Astrocyte of the spinal cord (primary cell): ENCODE measurements around the gene IQGAP3.

Experiments used
- DNase-seq: peaks from one replicate; pipeline ENCODE4 v3.0.0; 2011; ENCODE audit warnings: low read depth, low spot score
- H3K4me3 ChIP-seq: 2 replicates; pipeline ENCODE4 v1.5.1; 2011; ENCODE audit warnings: low read depth, mild to moderate bottlenecking, low read length, moderate library complexity
- CTCF ChIP-seq: IDR thresholded peaks from 2 replicates; pipeline ENCODE4 v1.5.1; 2012; ENCODE audit warnings: low read depth, mild to moderate bottlenecking, low read length, inconsistent platforms
- in situ Hi-C: cut with HindIII; loops from 2 replicates; pipeline ENCODE4 v1.10.0; 2017; ENCODE audit warnings: low sequenced_read_pairs

Gene IQGAP3

GRCh38 chr1:156491151-156491949, 81.0 kb downstream of the IQGAP3 start:
- DNase-seq, result no peak
- in situ Hi-C loops, result no loop called here
- no peak overlapping the region for H3K4me3 ChIP-seq
- TF ChIP-seq CTCF, result no peak

- no peak for DNase-seq
Observed at GRCh38 chr1:156490401-156491032, 81.8 kb downstream of the IQGAP3 start.

GRCh38 chr1:156489935-156490293, 82.5 kb downstream of the IQGAP3 start:
- no peak for TF ChIP-seq CTCF

More at GRCh38 chr1:156490401-156491032, 81.8 kb downstream of the IQGAP3 start:
- TF ChIP-seq CTCF, result peak; percentile 33
- in situ Hi-C loops, result no loop called here
- H3K4me3 ChIP-seq, result no peak overlapping the region

GRCh38 chr1:156489166-156489934, 83.0 kb downstream of the IQGAP3 start:
- no peak for DNase-seq
- in situ Hi-C loops, result no loop called here
- H3K4me3 ChIP-seq, result no peak overlapping the region
- TF ChIP-seq CTCF, result peak; percentile 20

More at GRCh38 chr1:156489935-156490293, 82.5 kb downstream of the IQGAP3 start:
- in situ Hi-C loops, result no loop called here
- H3K4me3 ChIP-seq, result no peak overlapping the region
- DNase-seq, result no peak

GRCh38 chr1:156488566-156489165, 83.7 kb downstream of the IQGAP3 start:
- no peak for DNase-seq
- no peak overlapping the region for H3K4me3 ChIP-seq
- TF ChIP-seq CTCF, result no peak
- in situ Hi-C loops, result no loop called here

GRCh38 chr1:156487862-156488261, 84.5 kb downstream of the IQGAP3 start:
- TF ChIP-seq CTCF, result no peak
- DNase-seq, result no peak
- in situ Hi-C loops, result no loop called here
- no peak overlapping the region for H3K4me3 ChIP-seq
